Measurements from ENCODE around the gene KLF13.

Gene KLF13

GRCh38 chr15:31326156-31326874 is at the start of gene KLF13:
TSS of gene KLF13 (plus strand) at chr15:31326835. CDS start at chr15:31327213, 378 bp downstream.
- DNase-seq (ENCODE audit: low read depth), result peak; percentile 86

GRCh38 chr15:31277335-31278060 is 49.1 kb upstream of the KLF13 start:
- DNase-seq (ENCODE audit: low read depth), result no peak

- no peak for DNase-seq (ENCODE audit: low read depth)
Observed at GRCh38 chr15:31278061-31278445, 48.6 kb upstream of the KLF13 start.

DNA sequence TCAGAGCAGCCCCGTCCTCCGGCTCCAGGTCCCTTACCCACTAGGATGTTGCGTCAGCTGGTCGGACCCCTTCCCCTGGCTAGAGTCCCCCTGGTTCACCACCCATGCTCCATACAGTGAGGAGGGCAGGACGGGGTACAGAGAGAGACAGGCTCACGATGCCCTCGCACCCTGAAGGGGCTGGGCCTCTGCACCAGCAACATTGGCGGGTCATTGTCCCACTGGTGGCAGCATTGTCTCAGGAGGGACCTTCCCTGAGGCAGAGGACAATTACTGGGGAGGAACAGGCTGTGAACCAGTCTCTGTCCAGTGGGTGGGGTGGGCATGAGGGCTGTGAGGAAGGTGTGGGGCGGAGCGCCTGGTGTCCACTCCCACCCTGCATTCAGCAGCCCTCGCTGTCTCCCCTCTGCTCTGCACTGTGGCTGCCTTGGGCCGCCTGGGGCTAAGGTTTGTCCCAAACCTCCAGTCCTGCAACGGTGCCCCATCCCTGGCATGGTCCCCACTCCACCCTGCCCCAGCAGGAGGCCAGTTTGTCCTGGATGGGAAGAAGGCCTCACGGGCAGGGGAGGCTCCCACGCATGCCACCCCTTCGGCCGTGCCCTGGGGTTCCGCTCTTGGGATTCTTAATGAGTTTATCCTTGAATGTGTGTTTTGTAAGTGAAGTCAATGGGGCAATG is 48.0 kb upstream of the KLF13 start:
- DNase-seq (ENCODE audit: low read depth), result no peak

- DNase-seq (ENCODE audit: low read depth), result no peak
Observed at GRCh38 chr15:31279221-31280045, 47.2 kb upstream of the KLF13 start.

GRCh38 chr15:31280046-31280830 is 46.4 kb upstream of the KLF13 start:
- no peak for DNase-seq (ENCODE audit: low read depth)

GRCh38 chr15:31280831-31281216 is 45.8 kb upstream of the KLF13 start:
- DNase-seq (ENCODE audit: low read depth), result no peak

- DNase-seq (ENCODE audit: low read depth), result no peak
Observed at GRCh38 chr15:31283043-31283442, 43.6 kb upstream of the KLF13 start.

DNA sequence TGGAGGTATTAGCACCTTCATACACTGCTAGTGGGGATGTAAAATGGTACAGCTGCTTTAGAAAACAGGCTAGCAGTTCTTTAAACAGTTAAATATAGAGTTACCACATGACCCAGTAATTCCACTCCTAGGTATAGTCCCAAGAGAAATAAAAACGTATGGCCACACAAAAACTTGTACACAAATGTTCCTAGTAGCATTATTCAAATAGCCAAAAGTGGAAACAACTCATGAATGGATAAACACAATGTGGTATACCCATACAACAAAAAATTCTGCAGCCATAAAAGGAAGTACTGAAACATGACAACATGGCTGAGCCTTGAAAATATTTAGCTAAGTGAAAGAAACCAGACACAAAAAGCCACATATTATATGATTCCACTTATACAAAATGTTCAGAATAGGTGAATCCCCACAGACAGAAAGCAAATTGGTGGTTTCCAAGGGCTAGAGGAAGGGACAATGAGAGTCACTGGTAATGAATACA is 40.8 kb upstream of the KLF13 start:
- no peak for DNase-seq (ENCODE audit: low read depth)

DNA sequence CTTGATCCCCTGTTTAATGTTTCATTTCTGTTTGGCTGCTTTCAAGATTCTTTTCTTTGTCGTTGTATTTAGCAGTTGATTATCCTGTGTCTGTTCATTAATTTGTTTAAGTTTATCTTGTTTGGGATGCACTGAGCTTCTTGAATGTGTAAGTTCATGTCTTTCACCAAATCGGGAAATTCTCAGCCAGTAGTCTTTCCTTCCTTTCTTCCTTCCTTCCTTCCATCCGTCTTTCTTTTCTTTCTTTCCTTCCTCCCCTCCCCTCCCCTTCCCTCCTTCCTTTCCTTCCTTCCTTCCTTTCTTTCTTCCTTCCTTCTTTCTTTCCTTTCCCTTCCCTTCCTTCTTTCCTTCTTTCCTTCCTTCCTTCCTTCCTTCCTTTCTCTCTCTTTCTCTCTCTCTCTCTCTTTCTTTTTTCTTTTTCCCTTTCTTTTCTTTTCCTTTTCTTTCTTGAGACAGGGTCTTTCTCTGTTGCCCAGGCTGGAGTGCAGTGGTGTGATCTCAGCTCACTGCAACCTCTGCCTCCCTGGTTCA is 35.5 kb upstream of the KLF13 start:
- DNase-seq (ENCODE audit: low read depth), result no peak

DNA sequence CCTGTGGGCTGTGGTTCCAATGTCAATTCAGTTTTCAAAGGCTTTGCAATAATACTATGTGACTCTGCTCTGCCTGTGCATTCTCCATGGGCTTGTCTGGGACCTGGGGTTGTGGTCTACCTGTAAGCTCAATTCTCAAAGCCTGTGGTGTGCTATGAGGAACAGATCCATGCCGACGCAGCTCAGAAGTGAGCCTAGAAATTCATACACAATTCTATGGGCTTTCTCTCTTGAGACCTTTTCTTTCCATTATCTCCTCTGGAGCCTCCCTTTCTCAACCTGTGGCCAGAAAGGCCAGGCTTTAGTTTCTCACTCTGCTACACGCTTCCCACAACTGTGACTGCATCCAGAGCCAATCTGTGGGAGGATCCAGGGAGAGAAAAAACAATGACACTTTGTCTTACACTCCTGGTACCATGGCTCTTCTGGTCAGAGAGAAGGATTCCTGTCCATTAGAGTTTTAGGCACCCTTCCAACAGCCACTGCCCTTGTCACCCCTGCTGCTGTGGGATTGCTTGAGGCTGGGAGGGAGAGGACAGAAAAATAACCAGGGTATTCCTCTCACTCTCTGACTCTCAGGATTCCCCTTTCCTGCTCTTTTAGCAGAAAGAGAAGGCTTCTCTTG is 34.1 kb upstream of the KLF13 start:
- DNase-seq (ENCODE audit: low read depth), result no peak

DNA sequence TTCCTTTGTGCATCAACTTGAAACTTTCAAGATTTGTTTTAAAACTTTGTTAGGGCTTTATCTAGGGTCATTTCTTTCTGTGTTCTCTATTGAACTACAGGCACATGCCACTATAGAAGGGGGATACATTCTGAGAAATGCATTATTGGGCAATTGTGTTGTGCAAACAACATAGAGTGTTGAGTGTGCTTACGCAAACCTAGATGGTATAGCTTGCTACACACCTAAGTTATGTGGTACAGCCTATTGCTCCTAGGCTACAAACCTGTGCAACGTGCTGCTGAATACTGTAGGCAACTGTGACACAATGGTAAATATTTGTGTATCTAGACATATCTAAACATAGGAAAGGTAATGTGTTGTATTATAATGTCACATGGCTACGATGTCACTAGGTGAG is 33.0 kb upstream of the KLF13 start:
- no peak for DNase-seq (ENCODE audit: low read depth)

GRCh38 chr15:31294067-31294466 is 32.6 kb upstream of the KLF13 start:
- no peak for DNase-seq (ENCODE audit: low read depth)

DNA sequence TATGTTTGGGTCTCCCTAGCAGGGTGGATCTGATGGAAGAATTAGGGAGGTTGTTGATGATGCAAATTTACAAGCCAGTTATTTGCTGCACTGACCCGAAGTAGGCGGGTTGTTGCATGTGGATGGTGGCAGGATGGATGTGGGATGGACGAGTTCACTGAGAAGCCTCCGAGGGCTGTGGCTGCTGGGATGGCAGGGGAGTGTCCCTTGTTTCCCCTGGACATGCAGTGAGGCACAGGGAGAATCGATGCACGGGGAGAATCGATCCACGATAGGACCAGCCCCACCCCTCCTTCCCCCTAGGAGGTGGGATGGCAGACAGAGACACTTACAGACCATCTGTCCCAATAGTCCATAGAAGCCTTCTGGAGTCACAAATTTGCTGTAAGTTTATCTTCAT is 31.0 kb upstream of the KLF13 start:
- no peak for DNase-seq (ENCODE audit: low read depth)

GRCh38 chr15:31296219-31296645 is 30.4 kb upstream of the KLF13 start:
- no peak for DNase-seq (ENCODE audit: low read depth)

- no peak for DNase-seq (ENCODE audit: low read depth)
Observed at GRCh38 chr15:31296646-31297574, 29.7 kb upstream of the KLF13 start.

DNA sequence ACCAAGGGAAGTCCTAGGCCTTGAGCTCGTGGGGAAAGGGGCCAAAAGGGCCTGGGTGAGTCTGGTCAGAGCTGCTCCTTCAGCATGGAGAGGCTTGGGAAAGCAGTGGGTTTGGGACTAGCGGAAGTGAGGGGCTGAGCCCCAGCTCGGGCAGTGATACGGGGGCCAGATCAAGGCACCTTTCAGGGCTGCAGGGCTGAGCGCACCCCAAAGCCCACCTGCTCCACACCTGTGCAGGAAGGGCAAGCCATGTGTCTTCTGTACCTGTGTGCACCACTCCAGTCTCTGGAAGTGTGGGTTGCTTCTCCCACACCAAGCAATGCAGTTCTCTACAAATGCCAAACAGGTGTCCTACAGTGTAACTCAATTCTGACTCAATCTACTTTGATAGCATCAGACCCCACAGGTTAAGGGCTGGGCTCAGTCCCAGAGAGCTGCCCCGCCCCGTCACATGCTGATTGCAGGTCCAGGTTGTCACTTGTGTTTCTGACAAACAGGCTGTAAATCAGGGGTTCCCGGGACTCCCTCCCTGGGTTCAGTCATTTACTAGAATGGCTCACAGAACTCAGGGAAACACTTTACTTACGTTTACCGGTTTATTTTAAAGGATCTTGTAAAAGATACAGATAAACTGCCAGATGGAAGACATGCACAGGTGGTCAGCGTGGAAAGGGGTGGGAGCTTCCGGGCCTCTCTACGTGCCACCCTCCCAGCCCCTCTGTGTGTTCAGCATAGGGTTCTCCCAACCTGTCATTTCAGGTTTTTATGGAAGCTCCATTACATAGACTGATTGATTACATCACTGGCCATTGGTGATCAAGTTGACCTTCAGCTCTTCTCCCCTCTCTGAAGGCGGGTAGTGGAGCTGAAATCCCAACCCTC is 28.8 kb upstream of the KLF13 start:
- no peak for DNase-seq (ENCODE audit: low read depth)

- DNase-seq (ENCODE audit: low read depth), result no peak
Observed at GRCh38 chr15:31298707-31299172, 27.9 kb upstream of the KLF13 start.

Measured in CMK (cell line).